Measurements from ENCODE around the gene ARHGAP32.

Gene ARHGAP32

DNA sequence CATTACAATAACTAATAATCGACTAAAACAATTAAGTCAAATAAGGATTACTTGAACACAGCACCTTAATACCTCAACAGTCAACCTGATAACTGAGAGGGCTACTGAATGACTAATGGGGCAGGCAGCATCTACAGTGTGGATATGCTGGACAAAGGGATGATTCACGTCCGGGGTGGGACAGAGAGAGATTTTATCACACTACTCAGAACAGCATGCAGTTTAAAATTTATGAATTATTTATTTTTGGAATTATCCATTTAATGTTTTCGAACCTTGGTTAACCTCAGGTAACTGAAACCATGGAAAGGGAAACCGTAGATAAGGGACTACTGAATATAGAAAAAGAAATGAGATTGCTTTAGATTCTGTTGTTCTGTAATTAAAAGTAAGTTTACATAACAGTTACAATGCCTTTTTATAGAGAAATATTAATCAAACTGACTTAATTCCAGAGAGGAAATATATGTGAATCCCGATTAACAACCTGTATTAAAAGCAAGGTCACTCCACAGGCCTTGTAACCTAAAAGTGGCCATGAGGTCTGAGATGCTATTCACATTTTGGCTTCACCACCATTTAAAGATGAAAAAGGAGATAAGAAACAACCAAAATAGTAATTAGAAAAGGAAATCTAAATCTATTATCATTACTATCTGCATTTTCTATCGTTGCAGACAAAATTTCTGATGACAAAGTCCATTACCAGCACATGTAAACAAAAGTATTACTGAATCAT lies 130.5 kb downstream of the ARHGAP32 start:
- TF ChIP-seq GATA1 (IDR thresholded peaks at IDR 0.05; ENCODE audit: low read depth, low read length) (no peak), POLR2A (IDR thresholded peaks at IDR 0.05; ENCODE audit: low read length) (no peak)
- no peak for DNase-seq

DNA sequence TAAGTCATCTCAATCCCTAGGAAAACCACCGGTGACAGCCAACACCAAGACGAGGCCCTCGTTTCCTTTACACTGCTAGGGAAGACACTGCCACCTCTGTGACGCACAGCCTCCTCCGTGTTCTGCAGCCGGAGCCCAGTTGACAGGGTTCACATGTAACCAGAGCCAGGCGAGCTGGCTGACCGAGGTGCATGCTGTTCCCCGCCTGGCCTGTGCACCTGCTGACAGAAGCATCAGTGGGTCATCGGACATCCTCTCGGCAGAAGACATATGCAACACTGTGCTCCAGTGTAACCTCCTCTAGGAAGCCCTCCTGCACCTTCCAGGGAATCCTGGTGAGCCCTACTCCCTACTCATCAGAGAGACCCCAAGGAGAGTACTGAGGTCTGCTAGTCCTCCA lies 135.2 kb downstream of the ARHGAP32 start:
- TF ChIP-seq POLR2A (IDR thresholded peaks at IDR 0.05; ENCODE audit: low read length) (no peak), GATA1 (IDR thresholded peaks at IDR 0.05; ENCODE audit: low read depth, low read length) (no peak)
- DNase-seq = no peak

DNA sequence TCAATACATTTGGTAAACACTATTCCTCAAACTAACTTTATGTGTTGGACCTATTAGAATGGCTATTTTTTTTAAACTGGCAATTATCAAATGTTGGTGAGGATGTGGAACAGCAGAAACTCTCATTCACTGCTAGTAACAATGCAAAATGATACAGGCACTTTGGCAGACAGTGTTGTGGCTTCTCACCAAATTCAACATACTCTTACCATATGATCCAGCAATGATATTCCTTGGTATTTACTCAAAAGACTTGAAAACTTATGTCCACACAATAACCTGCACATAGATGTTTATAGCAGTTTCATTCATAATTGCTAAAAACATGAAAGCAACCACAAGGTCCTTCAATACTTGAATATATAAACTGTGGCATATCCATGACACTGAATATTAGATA lies 136.9 kb downstream of the ARHGAP32 start:
- DNase-seq = no peak
- no peak for TF ChIP-seq GATA1 (IDR thresholded peaks at IDR 0.05; ENCODE audit: low read depth, low read length)
- TF ChIP-seq POLR2A (IDR thresholded peaks at IDR 0.05; ENCODE audit: low read length) = no peak

DNA sequence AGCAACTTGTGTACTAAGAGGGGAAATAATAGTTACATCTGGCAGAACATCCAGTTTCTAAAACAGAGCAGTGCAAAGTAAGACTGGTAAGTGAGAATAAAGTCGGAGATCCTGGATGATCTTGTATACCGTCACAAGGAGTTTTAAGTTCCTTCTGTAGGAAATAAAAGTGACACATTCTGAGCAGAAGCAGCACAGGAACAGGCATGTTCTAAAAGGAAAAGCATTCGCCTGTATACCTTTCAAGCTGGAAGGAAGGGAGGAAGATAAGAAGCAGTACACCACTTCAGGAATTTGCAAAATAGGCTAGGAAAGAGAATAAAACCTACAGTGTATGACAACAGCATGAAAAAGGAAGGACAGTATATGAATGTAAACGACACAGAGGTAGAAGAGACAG lies 143.2 kb downstream of the ARHGAP32 start:
- DNase-seq = no peak
- TF ChIP-seq GATA1 (IDR thresholded peaks at IDR 0.05; ENCODE audit: low read depth, low read length) = no peak
- no peak for TF ChIP-seq POLR2A (IDR thresholded peaks at IDR 0.05; ENCODE audit: low read length)

DNA sequence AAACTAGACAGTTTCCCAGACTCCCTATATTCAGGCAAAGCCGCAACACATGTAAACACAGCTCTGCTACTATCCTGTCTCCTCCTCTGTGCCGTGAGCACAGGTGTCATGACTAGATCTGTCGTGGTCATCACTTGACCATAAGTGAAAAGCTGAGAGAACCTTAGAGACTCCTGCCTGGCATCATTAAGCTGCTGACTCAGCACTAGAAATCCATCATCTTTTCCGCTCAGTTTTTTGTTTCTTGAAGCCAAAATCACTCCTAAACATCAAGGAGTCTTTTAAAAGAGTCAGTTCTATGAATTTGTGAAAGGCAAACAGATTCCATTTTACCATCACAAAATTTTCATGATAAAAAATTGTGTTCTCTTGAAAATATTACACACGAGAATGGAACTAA lies 147.0 kb downstream of the ARHGAP32 start:
- no peak for DNase-seq
- TF ChIP-seq GATA1 (IDR thresholded peaks at IDR 0.05; ENCODE audit: low read depth, low read length) (no peak), POLR2A (IDR thresholded peaks at IDR 0.05; ENCODE audit: low read length) (no peak)

DNA sequence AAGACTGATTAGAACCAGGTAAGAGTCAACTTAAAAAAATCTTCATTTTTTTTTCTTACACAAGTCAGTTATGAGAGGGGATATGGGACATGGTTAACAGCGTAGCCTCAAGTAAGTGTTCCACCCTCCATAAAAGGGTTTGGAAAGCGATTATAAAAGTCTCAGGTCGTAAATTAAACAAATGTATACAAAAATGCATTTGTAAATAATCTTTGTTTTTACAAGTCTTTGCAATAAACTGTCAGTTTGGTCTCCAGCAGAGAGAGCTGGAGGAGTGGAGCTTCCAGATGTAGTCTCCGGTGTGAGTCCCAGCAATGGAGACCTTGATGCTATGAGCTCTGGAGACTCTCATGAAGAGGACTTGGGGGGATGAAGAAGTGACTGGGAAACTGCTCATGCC lies 149.6 kb downstream of the ARHGAP32 start:
- DNase-seq = no peak
- no peak for TF ChIP-seq GATA1 (IDR thresholded peaks at IDR 0.05; ENCODE audit: low read depth, low read length)
- TF ChIP-seq POLR2A (IDR thresholded peaks at IDR 0.05; ENCODE audit: low read length) = no peak

DNA sequence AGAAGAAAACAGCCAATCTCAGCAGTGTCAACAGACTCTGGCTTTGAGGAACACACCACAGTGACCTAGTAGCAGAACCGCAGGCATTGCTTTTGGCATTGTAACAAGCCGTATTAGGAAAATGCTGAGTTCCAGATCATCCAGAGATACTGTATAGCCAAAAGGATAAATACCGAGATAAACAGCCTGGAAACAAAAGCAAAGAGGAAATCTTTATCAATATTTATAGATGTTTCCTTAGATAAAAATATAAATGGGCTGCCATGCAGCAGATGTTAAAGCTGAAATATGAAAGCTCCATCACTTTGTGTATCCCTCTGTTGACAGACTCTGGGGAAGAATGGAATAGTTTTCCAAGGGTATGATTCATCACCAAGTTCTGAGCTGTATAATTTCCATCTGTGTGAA lies 150.5 kb downstream of the ARHGAP32 start:
- no peak for TF ChIP-seq GATA1 (IDR thresholded peaks at IDR 0.05; ENCODE audit: low read depth, low read length)
- DNase-seq = no peak

DNA sequence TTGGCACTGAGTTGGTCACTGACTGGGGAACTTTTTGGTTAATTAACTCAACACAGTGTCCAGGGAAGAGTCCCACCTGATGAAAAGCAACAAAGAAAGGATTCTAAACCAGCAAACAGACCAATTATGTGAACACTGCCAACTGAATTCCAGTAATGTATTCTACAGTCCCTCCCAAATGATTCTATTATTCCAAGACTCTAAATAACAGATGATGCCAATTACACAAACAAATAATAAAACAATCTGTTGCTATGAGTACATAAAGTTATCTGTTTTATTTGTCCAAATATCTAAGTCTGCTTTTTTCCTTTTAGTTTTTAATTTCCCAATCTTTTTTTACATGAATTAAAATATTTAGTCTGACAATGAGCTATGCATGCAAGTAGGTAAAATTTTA lies 151.2 kb downstream of the ARHGAP32 start:
- TF ChIP-seq POLR2A (IDR thresholded peaks at IDR 0.05; ENCODE audit: low read length) = no peak
- TF ChIP-seq GATA1 (IDR thresholded peaks at IDR 0.05; ENCODE audit: low read depth, low read length) = no peak

DNA sequence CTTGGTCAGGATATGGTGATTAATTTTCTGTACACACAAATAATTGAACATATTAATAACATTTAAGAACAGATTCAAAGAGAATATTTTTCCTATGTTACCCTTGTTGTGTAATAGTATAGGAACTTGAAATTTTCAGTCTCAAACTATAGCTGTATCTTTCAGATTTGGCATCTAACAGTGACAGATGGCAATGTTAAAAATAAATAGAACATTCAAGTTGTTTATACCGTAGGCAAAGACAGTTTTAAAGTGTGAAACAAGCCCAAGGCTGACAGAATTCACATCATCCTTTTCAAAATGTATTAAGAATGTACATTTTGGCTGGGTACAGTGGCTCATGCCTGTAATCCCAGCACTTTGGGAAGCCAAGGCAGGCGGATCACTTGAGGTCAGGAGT lies 156.9 kb downstream of the ARHGAP32 start:
- DNase-seq = no peak
- TF ChIP-seq GATA1 (IDR thresholded peaks at IDR 0.05; ENCODE audit: low read depth, low read length) = no peak
- no peak for TF ChIP-seq POLR2A (IDR thresholded peaks at IDR 0.05; ENCODE audit: low read length)

More for the DNA sequence above, 151.2 kb downstream of the ARHGAP32 start:
- DNase-seq = no peak

DNA sequence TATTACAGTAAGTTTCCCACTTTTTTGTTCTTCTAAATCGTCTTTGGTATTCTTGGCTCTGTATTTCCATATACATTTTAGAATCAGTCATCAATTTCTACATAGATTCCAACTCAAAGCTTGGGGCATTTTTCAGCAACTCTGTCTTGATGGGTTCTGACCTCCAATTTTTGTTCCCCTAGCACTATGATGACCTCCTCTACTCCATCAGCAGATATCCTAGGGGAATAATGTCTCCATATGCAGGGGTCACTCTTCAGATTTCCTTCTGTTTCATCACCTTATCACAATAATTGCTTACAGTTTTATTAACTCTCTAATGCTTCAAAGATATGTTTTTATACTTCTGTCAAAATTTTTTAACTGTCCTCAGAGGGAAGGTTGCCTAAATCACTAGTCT lies 158.1 kb downstream of the ARHGAP32 start:
- no peak for DNase-seq
- no peak for TF ChIP-seq POLR2A (IDR thresholded peaks at IDR 0.05; ENCODE audit: low read length)
- no peak for TF ChIP-seq GATA1 (IDR thresholded peaks at IDR 0.05; ENCODE audit: low read depth, low read length)

DNA sequence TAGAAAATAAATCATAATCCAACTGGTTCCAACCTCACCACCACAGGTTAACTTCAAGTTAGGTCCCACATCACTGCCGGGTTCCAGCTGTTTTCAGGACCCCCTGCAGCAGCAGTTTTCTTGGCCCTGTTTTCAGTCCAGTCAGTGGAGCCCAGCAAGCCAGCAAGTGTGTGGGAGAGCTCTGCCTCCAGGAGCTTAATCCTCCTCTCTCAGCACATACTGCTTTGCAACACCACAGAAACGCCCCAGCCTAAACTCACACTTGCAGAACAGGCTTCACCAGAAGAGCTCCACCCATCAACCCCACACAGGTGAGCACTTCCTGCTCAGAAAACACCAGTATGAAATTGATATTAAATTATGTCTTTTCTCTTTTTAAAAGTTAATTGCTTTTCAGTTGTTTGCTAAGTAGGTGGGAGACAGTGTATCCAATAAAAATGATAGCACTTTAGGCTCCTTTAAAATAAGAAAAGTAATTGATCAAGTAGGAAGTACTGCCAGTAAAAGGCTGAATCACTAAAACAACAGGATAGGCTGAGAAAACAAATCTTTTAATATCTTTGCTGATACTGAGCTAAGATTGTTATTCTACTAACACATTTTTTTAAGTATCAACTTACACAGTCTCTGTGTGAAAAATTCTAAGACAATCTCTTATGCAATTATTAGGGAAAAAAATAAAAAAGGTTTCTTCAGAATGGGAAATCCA lies 168.0 kb downstream of the ARHGAP32 start:
- no peak for DNase-seq
- TF ChIP-seq GATA1 (IDR thresholded peaks at IDR 0.05; ENCODE audit: low read depth, low read length) = no peak

DNA sequence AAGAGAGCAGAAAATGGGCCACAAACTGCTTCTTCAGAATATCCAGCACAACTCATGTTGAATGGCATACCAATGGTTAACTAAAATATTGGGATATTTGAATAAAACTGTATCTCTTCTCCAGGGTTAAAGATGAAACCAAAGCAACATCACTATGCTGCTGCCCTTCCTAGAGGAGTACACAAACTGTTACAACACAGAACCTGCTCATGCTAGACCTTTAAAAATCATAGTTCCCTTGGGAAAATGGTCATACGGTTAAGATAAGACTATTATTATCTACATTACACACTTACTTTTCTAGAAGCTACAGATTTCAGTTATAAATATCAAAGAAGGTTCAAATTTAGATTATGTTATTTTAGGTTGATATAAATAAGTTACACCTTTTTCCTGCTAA lies 170.8 kb downstream of the ARHGAP32 start:
- DNase-seq = no peak
- TF ChIP-seq GATA1 (IDR thresholded peaks at IDR 0.05; ENCODE audit: low read depth, low read length) (no peak), POLR2A (IDR thresholded peaks at IDR 0.05; ENCODE audit: low read length) (no peak)

DNA sequence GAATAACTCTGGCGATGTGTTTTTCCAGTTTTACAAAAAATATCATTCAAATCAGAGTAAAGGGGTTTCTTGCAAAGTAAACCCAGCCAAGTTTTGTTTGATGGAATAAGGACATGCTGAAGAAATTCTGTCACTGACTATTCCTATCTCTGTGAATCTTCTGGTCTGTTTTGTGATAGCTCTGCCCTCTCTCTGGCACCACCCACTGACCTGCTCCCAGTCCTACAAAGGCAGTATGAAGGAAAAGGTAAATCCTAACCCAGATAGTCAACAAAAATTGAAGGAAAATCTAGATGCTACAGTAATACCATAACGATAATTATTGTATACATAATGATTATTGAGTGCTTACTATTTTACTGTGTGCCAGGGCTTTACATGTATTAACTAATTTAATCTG lies 173.1 kb downstream of the ARHGAP32 start:
- TF ChIP-seq POLR2A (IDR thresholded peaks at IDR 0.05; ENCODE audit: low read length) (no peak), GATA1 (IDR thresholded peaks at IDR 0.05; ENCODE audit: low read depth, low read length) (no peak)
- DNase-seq = no peak

DNA sequence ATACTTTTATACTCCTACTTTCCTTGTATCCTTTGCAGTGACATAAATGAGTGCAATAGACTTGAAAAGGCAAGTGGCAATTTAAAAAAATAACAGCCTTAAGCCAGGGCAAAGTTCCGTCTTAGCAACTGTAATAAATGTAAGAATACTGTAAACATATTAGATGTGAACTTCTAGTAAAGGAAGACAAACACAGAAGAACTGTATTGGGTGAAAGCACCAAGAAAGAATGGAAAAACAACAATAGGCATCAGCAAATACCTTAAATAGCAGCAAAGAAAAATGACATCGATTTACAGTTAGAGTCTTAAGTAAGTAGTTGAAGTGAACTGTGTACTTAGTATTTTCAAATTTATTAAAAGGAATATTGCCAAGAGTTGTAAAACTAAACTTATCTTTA lies 174.0 kb downstream of the ARHGAP32 start:
- DNase-seq = no peak
- TF ChIP-seq GATA1 (IDR thresholded peaks at IDR 0.05; ENCODE audit: low read depth, low read length) = no peak
- TF ChIP-seq POLR2A (IDR thresholded peaks at IDR 0.05; ENCODE audit: low read length) = no peak

Data from erythroblast (primary cell).